PC-3 (cell line): ENCODE measurements around the gene CD22. TPM values are rescaled to one million over a fixed set of nuclear protein-coding genes. Genes with fewer than 3 reads are reported as not detected.

Experiments used
- ATAC-seq: fragments of 200-7000 bp; cut with Tn5 transposase; 2 replicates; pipeline ENCODE4 v1.9.1; 2020; ENCODE audit warnings: mild to moderate bottlenecking, moderate library complexity
- BruUV-seq: library from RNA; stranded (reverse); fragments of 400-500 nt; replicated peaks from 2 replicates; lab custom pipeline; 2021; lab: Mats Ljungman, UMichigan
- CTCF ChIA-PET: fragments of 300-600 bp; sonication (Branson Sonifier 250); formaldehyde crosslinking; loops from one replicate; lab custom pipeline; 2022; ENCODE audit warnings: antibody characterized with exemption; lab: Charles Lee
- POLR2A ChIA-PET: fragments of 300-600 bp; sonication (Branson Sonifier 250); formaldehyde crosslinking; loops from one replicate; lab custom pipeline; 2022; ENCODE audit warnings: antibody characterized with exemption; ENCODE audit not compliant: unreplicated experiment; lab: Charles Lee
- DNase-seq: peaks from one replicate; pipeline ENCODE4 v3.0.0-alpha.2; 2015
- H2AFZ ChIP-seq: fragments of 300-600 bp; sonication (generic); 2 replicates; pipeline ENCODE4 v1.6.0; 2016; ENCODE audit warnings: antibody characterized with exemption, low read length
- H3F3A ChIP-seq: fragments of 300-600 bp; sonication (generic); one replicate; pipeline ENCODE4 v1.6.0; 2017; ENCODE audit warnings: antibody characterized with exemption, low read length, control low read depth, mild to moderate bottlenecking; ENCODE audit not compliant: unreplicated experiment
- H3K27ac ChIP-seq: fragments of 300-600 bp; sonication (generic); 2 replicates; pipeline ENCODE4 v1.5.1; 2016; ENCODE audit warnings: mild to moderate bottlenecking, low read length
- H3K27me3 ChIP-seq: fragments of 300-600 bp; sonication (generic); 2 replicates; pipeline ENCODE4 v1.6.1; 2016; ENCODE audit warnings: low read length, mixed read lengths
- H3K36me3 ChIP-seq: fragments of 300-600 bp; sonication (generic); 2 replicates; pipeline ENCODE4 v1.6.1; 2016; ENCODE audit warnings: low read depth, mixed run types, low read length, mixed read lengths
- H3K4me1 ChIP-seq: fragments of 300-600 bp; sonication (generic); 2 replicates; pipeline ENCODE4 v1.5.1; 2016; ENCODE audit warnings: low read length; ENCODE audit not compliant: insufficient read depth
- H3K4me2 ChIP-seq: fragments of 300-600 bp; sonication (generic); 2 replicates; pipeline ENCODE4 v1.6.0; 2016; ENCODE audit warnings: low read length
- H3K4me3 ChIP-seq: fragments of 300-600 bp; sonication (generic); 2 replicates; pipeline ENCODE4 v1.5.1; 2016; ENCODE audit warnings: mild to moderate bottlenecking, low read length, mixed read lengths
- H3K79me2 ChIP-seq: fragments of 300-600 bp; sonication (generic); 2 replicates; pipeline ENCODE4 v1.6.1; 2017; ENCODE audit warnings: low read length, mixed read lengths
- H3K9ac ChIP-seq: fragments of 300-600 bp; sonication (generic); 2 replicates; pipeline ENCODE4 v1.6.0; 2016; ENCODE audit warnings: mild to moderate bottlenecking, low read length
- H3K9me2 ChIP-seq: fragments of 300-600 bp; sonication (generic); replicated peaks from 2 replicates; pipeline ENCODE4 v1.6.1; 2016; ENCODE audit warnings: mixed run types, low read length, mixed read lengths
- H3K9me3 ChIP-seq: fragments of 300-600 bp; sonication (generic); 2 replicates; pipeline ENCODE4 v1.6.1; 2016; ENCODE audit warnings: low read length, mixed read lengths
- H4K20me1 ChIP-seq: fragments of 300-600 bp; sonication (generic); 2 replicates; pipeline ENCODE4 v1.6.1; 2016; ENCODE audit warnings: low read length, mixed read lengths
- EZH2 ChIP-seq: fragments of 300-600 bp; sonication (generic); IDR thresholded peaks from one replicate; pipeline ENCODE4 v1.6.1; 2017; ENCODE audit warnings: antibody characterized with exemption, mild to moderate bottlenecking, low read length; ENCODE audit not compliant: unreplicated experiment
- EZH2phosphoT487 ChIP-seq: fragments of 300-600 bp; sonication (generic); IDR thresholded peaks from 2 replicates; pipeline ENCODE4 v1.6.1; 2018; ENCODE audit warnings: mild to moderate bottlenecking, antibody characterized with exemption, low read length, borderline replicate concordance
- intact Hi-C: fragments of 100-400 bp; cut with micrococcal nuclease; formaldehyde crosslinking; loops from 2 replicates; pipeline ENCODE4 v1.9.0; 2023
- total RNA-seq: library from RNA; depleted of rRNA; stranded (reverse); fragments of >200 nt; gene quantifications from 2 replicates; pipeline ENCODE4 v1.2.3, GENCODE V29; 2014
- TF ChIP-seq, protein P1 (sequence below): fragments of 300-600 bp; sonication (generic); conservative IDR thresholded peaks from 2 replicates; pipeline ENCODE4 v1.5.1; 2017; ENCODE audit warnings: antibody characterized with exemption, low read depth, mild to moderate bottlenecking, low read length

Gene CD22
- total RNA-seq, 1 experiment from 2014 or later, result 0.07 TPM

DNA sequence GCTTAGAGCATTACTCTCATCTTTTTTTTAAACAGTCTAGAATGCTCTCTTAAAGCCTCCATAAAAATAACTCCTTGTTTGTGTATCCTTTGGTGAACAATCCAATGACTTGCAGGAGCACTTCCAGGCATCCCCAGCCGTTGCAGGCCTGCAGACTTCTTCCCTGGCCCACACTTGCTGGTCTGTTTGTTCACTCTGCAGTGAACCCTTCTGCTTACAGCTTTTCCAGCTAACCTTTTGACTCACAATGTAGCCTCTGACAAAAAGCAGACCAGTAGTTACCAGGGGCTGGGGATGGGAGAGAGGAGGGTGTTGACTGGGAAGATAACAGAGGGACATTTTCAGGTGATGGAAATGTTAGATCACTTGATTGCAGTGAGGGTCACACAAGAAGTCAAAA lies 51.0 kb downstream of the CD22 start:
- DNase-seq (no peak), ATAC-seq (no peak)
- no peaks in the 10 kb centered on the region for H3K79me2 ChIP-seq
- H3K9me2 ChIP-seq, result no peaks in the 10 kb centered on the region
- intact Hi-C loops, result no loop called here
- H2AFZ ChIP-seq, result no peak overlapping the region
- CTCF ChIA-PET, result no interaction called here
- no peak overlapping the region for H3K27ac ChIP-seq
- H3K27me3 ChIP-seq, result no peaks in the 10 kb centered on the region
- TF ChIP-seq, protein P1, sequence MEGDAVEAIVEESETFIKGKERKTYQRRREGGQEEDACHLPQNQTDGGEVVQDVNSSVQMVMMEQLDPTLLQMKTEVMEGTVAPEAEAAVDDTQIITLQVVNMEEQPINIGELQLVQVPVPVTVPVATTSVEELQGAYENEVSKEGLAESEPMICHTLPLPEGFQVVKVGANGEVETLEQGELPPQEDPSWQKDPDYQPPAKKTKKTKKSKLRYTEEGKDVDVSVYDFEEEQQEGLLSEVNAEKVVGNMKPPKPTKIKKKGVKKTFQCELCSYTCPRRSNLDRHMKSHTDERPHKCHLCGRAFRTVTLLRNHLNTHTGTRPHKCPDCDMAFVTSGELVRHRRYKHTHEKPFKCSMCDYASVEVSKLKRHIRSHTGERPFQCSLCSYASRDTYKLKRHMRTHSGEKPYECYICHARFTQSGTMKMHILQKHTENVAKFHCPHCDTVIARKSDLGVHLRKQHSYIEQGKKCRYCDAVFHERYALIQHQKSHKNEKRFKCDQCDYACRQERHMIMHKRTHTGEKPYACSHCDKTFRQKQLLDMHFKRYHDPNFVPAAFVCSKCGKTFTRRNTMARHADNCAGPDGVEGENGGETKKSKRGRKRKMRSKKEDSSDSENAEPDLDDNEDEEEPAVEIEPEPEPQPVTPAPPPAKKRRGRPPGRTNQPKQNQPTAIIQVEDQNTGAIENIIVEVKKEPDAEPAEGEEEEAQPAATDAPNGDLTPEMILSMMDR, result no peak
- TF ChIP-seq EZH2, result no peak
- TF ChIP-seq EZH2phosphoT487, result no peak
- no peak overlapping the region for H3K4me2 ChIP-seq
- BruUV-seq, result no TSS peak
- H3K9ac ChIP-seq, result no peak overlapping the region
- H4K20me1 ChIP-seq, result no peaks in the 10 kb centered on the region
- no peaks in the 10 kb centered on the region for H3K36me3 ChIP-seq
- H3K9me3 ChIP-seq, result no peaks in the 10 kb centered on the region
- POLR2A ChIA-PET, result no interaction called here
- no peaks in the 10 kb centered on the region for H3K4me1 ChIP-seq
- no peak overlapping the region for H3K4me3 ChIP-seq
- H3F3A ChIP-seq, result no peaks in the 10 kb centered on the region

DNA sequence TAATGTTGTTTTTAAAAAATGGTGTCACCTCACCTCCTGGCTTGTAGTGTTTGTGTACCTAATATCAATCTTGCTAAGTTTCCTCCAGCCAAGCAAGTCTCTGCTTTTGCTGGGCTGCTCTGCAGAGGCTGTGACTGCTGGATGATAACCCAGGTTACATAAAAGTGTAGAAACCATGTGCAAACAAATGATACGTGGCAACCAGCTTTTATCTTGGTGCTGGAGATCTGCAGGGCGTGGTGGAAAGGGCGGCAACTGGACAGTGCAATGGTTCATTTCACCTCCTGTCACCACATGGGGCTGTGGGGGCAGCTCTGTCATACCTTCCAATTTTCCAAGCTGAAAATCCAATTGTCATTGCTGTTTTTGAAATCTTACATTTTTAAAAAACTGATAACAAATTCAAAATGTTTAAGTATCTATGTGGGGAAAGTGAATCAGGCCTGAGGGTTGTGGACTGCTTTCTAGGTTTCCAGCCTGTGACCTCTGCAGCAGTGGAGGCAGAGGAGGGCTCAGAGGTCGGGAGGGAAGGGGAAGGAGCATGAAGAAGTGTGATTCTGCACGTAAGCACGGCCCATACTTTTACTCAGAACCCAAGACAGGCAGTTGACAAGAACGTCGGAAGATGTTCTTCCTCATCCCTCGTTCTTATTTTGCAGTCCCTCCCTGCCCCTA lies 51.6 kb downstream of the CD22 start:
- DNase-seq (no peak), ATAC-seq (no peak)
- Histone ChIP-seq H3K27ac (no peak overlapping the region), H3K4me3 (no peak overlapping the region), H3K79me2 (no peaks in the 10 kb centered on the region), H3K9me2 (no peaks in the 10 kb centered on the region), H3K9ac (no peak overlapping the region), H3K27me3 (no peaks in the 10 kb centered on the region), H4K20me1 (no peaks in the 10 kb centered on the region), H3K9me3 (no peaks in the 10 kb centered on the region), H3K4me1 (no peaks in the 10 kb centered on the region), H2AFZ (no peak overlapping the region), H3K36me3 (no peaks in the 10 kb centered on the region), H3K4me2 (no peak overlapping the region), H3F3A (no peaks in the 10 kb centered on the region)
- TF ChIP-seq EZH2phosphoT487 (no peak), EZH2 (no peak)
- TF ChIP-seq, protein P1, result no peak
- ChIA-PET CTCF (no interaction called here), POLR2A (no interaction called here)
- BruUV-seq, result no TSS peak
- intact Hi-C loops, result no loop called here

DNA sequence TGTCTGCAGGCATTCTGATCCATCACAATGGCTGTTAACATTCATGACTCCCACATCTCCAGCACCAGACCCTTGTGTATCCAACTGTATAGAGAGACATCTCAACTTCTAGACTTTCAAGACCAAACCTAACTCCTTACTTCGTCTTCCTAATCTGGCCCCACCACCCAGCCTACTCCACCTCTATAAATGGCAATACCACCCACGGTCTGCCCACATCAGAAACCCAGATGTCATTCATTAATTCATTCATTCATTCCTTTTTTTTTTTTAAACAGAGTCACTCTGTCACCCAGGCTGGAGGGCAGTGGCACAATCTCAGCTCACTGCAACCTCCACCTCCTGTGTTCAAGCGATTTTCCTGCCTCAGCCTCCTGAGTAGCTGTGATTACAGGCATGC lies 52.3 kb downstream of the CD22 start:
- CTCF ChIA-PET, result no interaction called here
- POLR2A ChIA-PET, result no interaction called here
- intact Hi-C loops, result no loop called here

More for the DNA sequence above, 52.3 kb downstream of the CD22 start:
- no peaks in the 10 kb centered on the region for H4K20me1 ChIP-seq
- no peak overlapping the region for H3K27ac ChIP-seq
- H3K4me2 ChIP-seq, result no peak overlapping the region
- H3K27me3 ChIP-seq, result no peaks in the 10 kb centered on the region
- no peak overlapping the region for H2AFZ ChIP-seq
- H3K4me1 ChIP-seq, result no peaks in the 10 kb centered on the region
- ATAC-seq (no peak), DNase-seq (no peak)
- no peak overlapping the region for H3K9ac ChIP-seq
- H3F3A ChIP-seq, result no peaks in the 10 kb centered on the region
- no peaks in the 10 kb centered on the region for H3K79me2 ChIP-seq
- TF ChIP-seq EZH2phosphoT487 (no peak), EZH2 (no peak)
- TF ChIP-seq, protein P1, result no peak
- no TSS peak for BruUV-seq
- no peaks in the 10 kb centered on the region for H3K9me3 ChIP-seq
- no peaks in the 10 kb centered on the region for H3K9me2 ChIP-seq
- no peak overlapping the region for H3K4me3 ChIP-seq
- no peaks in the 10 kb centered on the region for H3K36me3 ChIP-seq
